ENCODE measurements around the gene PCDHGB3. TPM values are rescaled to one million over a fixed set of nuclear protein-coding genes. Genes with fewer than 3 reads are reported as not detected.
"Not testable (repeated sequence)": the region's sequence is repeated elsewhere in the genome, so short reads cannot be mapped to it uniquely, and the experiment has no call there.

PCDHGB3 gene
- total and polyA plus RNA-seq, 12 donors: 0.03 to 7.1 (median 2.4) TPM

DNA sequence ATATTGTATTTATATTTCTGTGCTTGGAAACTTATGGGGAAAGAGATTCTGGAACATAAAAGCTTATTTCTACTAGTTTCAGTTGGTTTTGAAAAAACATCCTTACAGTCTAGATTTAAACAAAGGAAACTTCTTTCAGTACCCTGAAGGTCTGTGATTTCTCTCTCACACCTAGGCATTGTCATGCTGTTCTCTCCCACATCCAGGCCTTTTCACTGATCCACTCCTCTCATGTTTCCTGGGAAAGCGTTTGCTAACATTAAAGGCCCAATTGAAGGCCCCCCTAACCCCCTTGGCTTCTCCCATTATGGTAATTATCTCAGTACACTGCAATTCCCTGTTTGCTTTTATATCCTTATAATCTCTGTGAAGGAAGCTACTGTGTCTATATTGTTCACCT is 27.3 kb upstream of the PCDHGB3 start:
- 12 to 39% (median 17%) methylated on average over 1 of the region's 1 CpG for WGBS, 4 donors

DNA sequence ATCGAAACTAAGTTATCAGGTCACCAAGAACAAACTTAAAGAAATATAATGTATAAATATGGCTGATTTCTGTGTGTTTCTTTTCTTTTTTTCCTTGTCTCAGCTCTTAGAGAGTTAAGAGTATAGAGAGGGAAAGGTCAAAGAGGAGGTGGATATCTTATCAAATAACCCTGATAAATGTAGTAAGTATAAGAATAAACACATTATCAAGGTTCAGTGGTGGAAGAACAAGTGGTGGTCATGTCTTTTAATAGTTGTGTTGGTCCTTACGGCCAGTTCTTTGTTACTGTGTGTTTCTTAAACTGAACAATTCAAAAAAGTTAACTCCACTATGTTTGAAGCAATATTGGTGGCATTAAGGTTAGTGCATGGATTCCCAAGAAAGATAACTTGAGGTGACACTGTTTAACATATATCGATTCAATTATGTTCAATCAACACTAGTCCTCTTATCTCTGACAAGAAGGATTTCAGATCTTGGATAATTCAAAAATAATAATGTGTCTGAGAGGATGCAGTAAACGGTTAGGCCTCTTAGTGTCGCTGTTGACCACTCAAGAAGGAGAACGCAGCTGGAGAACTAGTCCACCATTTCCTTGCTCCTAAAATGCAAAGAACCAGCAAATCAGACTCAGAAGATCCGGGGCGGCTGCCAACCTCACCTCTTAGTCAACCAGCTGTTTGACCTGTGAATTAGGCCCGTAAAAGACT is 26.6 kb upstream of the PCDHGB3 start, which contains the start of gene PCDHGA3:
Gene PCDHGA3 (plus strand): TSS at position 588 of the 711 bp plus-strand sequence. CDS start 205 bp downstream, outside the sequence.
- H3K9me3 ChIP-seq (replicated peaks in 1 of 3): peaks cover 0 to 20% (median 10%) of the 10 kb centered on the region in 3 donors
- intact Hi-C loops (cut with DNase I): no loop called here
- TF ChIP-seq, protein P1, sequence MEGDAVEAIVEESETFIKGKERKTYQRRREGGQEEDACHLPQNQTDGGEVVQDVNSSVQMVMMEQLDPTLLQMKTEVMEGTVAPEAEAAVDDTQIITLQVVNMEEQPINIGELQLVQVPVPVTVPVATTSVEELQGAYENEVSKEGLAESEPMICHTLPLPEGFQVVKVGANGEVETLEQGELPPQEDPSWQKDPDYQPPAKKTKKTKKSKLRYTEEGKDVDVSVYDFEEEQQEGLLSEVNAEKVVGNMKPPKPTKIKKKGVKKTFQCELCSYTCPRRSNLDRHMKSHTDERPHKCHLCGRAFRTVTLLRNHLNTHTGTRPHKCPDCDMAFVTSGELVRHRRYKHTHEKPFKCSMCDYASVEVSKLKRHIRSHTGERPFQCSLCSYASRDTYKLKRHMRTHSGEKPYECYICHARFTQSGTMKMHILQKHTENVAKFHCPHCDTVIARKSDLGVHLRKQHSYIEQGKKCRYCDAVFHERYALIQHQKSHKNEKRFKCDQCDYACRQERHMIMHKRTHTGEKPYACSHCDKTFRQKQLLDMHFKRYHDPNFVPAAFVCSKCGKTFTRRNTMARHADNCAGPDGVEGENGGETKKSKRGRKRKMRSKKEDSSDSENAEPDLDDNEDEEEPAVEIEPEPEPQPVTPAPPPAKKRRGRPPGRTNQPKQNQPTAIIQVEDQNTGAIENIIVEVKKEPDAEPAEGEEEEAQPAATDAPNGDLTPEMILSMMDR (IDR thresholded peaks at IDR 0.05): peak in 4 of 6 experiments; percentile 9 to 33 (median 18)
- no peak for TF ChIP-seq POLR2A (IDR thresholded peaks at IDR 0.05)
- H3K27me3 ChIP-seq: no peaks in the 10 kb centered on the region
- no peaks in the 10 kb centered on the region for H3K4me1 ChIP-seq (replicated peaks in 1 of 2)
- H3K27ac ChIP-seq: no peak within 1 kb of the TSS
- H3K4me3 ChIP-seq: peak within 1 kb of the TSS in 1 of 4 donors; percentile 16
- peak in 1 of 7 donors; percentile 32 for DNase-seq
- 22 to 29% (median 24%) methylated on average over 9 of the region's 9 CpGs for WGBS, 4 donors
- no peaks in the 10 kb centered on the region for H3K36me3 ChIP-seq (replicated peaks in 1 of 2)

More for the DNA sequence above, 27.3 kb upstream of the PCDHGB3 start:
- TF ChIP-seq, protein P1 (IDR thresholded peaks at IDR 0.05): no peak
- no peak for TF ChIP-seq POLR2A (IDR thresholded peaks at IDR 0.05)
- Histone ChIP-seq H3K36me3 (replicated peaks in 1 of 2) (no peaks in the 10 kb centered on the region), H3K4me1 (replicated peaks in 1 of 2) (no peaks in the 10 kb centered on the region), H3K9me3 (replicated peaks in 1 of 3) (peaks cover 0 to 15% (median 10%) of the 10 kb centered on the region in 3 donors), H3K27me3 (no peaks in the 10 kb centered on the region), H3K27ac (no peak overlapping the region), H3K4me3 (no peak overlapping the region)
- intact Hi-C loops (cut with DNase I): no loop called here
- no peak for DNase-seq

DNA sequence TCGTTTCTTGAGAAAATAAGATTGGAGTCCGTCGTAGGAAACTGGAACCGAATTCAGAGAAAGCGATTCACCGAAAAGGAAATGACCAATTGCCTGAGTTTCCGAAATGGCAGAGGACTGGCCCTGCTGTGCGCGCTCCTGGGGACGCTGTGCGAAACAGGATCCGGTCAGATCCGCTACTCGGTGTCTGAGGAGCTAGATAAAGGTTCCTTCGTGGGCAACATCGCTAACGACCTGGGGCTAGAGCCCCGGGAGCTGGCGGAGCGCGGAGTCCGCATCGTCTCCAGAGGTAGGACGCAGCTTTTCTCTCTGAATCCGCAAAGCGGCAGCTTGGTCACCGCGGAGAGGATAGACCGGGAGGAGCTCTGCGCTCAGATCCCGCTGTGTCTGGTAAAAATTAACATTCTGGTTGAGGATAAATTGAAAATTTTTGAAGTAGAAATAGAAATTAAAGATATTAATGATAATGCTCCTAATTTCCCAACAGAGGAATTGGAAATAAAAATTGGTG is 26.0 kb upstream of the PCDHGB3 start:
- Histone ChIP-seq H3K27ac (no peak overlapping the region), H3K27me3 (no peaks in the 10 kb centered on the region), H3K36me3 (replicated peaks in 1 of 2) (no peaks in the 10 kb centered on the region), H3K4me3 (peak overlapping the region in 1 of 4 donors; percentile 16), H3K9me3 (replicated peaks in 1 of 3) (peaks cover 0 to 20% (median 10%) of the 10 kb centered on the region in 3 donors), H3K4me1 (replicated peaks in 1 of 2) (no peaks in the 10 kb centered on the region)
- TF ChIP-seq POLR2A (IDR thresholded peaks at IDR 0.05): no peak
- TF ChIP-seq, protein P1 (IDR thresholded peaks at IDR 0.05): peak in 1 of 6 experiments; percentile 2
- intact Hi-C loops (cut with DNase I): no loop called here
- no peak for DNase-seq
- WGBS, 4 donors: 17 to 36% (median 28%) methylated on average over 10 to 31 of the region's 31 CpGs

DNA sequence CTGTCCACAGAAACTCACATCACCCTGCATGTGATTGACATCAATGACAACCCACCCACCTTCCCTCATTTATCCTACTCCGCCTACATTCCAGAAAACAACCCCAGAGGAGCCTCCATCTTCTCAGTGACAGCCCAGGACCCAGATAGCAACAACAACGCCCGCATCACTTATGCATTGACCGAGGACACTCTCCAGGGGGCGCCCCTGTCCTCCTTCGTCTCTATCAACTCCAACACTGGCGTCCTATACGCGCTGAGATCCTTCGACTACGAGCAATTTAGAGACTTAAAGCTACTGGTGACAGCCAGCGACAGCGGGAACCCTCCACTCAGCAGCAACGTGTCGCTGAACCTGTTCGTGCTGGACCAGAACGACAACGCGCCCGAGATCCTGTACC is 24.7 kb upstream of the PCDHGB3 start:
- Histone ChIP-seq H3K27ac (no peak overlapping the region), H3K4me3 (no peak overlapping the region), H3K9me3 (replicated peaks in 1 of 3) (peaks cover 0 to 20% (median 10%) of the 10 kb centered on the region in 3 donors), H3K36me3 (replicated peaks in 1 of 2) (no peaks in the 10 kb centered on the region), H3K27me3 (no peaks in the 10 kb centered on the region), H3K4me1 (replicated peaks in 1 of 2) (no peaks in the 10 kb centered on the region)
- intact Hi-C loops (cut with DNase I): no loop called here
- no peak for DNase-seq
- TF ChIP-seq, protein P1 (IDR thresholded peaks at IDR 0.05): no peak
- no peak for TF ChIP-seq POLR2A (IDR thresholded peaks at IDR 0.05)
- 26 to 54% (median 31%) methylated on average over 8 to 20 of the region's 20 CpGs for WGBS, 4 donors

DNA sequence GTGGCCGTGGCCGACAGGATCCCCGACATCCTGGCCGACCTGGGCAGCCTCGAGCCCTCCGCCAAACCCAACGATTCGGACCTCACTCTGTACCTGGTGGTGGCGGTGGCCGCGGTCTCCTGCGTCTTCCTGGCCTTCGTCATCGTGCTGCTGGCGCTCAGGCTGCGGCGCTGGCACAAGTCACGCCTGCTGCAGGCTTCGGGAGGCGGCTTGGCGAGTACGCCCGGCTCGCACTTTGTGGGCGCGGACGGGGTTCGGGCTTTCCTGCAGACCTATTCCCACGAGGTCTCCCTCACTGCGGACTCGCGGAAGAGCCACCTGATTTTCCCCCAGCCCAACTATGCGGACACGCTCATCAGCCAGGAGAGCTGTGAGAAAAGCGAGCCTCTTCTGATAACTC is 24.0 kb upstream of the PCDHGB3 start:
- H3K36me3 ChIP-seq (replicated peaks in 1 of 2); H3K4me1 ChIP-seq (replicated peaks in 1 of 2); H3K27me3 ChIP-seq; H3K27ac ChIP-seq; DNase-seq; H3K4me3 ChIP-seq; intact Hi-C loops (cut with DNase I): not testable (repeated sequence)
- WGBS, 4 donors: 34 to 59% (median 48%) methylated on average over 16 to 26 of the region's 35 CpGs
- peaks cover 0 to 20% (median 10%) of the 10 kb centered on the region in 3 donors for H3K9me3 ChIP-seq (replicated peaks in 1 of 3)
